CD4-positive, alpha-beta memory T cell (primary cell): ENCODE results near the gene DCST2. TPM values are rescaled to one million over a fixed set of nuclear protein-coding genes. Genes with fewer than 3 reads are reported as not detected.
A peak's percentile ranks its signal among the peaks of the same experiment; 100 is the strongest.

Source experiments
- CTCF ChIA-PET: fragments of 350-600 bp; sonication (Branson Sonifier 250); formaldehyde crosslinking; loops from one replicate; lab custom pipeline; 2021; ENCODE audit warnings: inconsistent platforms; ENCODE audit not compliant: partially characterized antibody; lab: Charles Lee
- POLR2A ChIA-PET: fragments of 350-600 bp; sonication (Branson Sonifier 250); formaldehyde crosslinking; loops from one replicate; lab custom pipeline; 2021; ENCODE audit not compliant: partially characterized antibody; lab: Charles Lee
- DNase-seq, 5 donors: peaks; one replicate each; pipeline versions ENCODE4 v3.0.0 to v3.0.0-alpha.2; 2020 to 2022; ENCODE audit warnings: mixed read lengths in 1 of 5
- H3K27ac ChIP-seq: one replicate; pipeline ENCODE4 v1.7.0; 2013; ENCODE audit warnings: low read depth, low read length
- H3K27me3 ChIP-seq: 2 replicates; pipeline ENCODE4 v1.7.0; 2013; ENCODE audit warnings: mild to moderate bottlenecking, low read length, moderate library complexity; ENCODE audit not compliant: insufficient read depth
- H3K36me3 ChIP-seq: 2 replicates; pipeline ENCODE4 v1.7.0; 2013; ENCODE audit warnings: mild to moderate bottlenecking, low read length, moderate library complexity; ENCODE audit not compliant: insufficient read depth
- H3K4me1 ChIP-seq: 2 replicates; pipeline ENCODE4 v1.7.0; 2013; ENCODE audit warnings: mild to moderate bottlenecking, low read length, moderate library complexity; ENCODE audit not compliant: insufficient read depth
- H3K4me3 ChIP-seq, 2 donors: one replicate each; pipeline ENCODE4 v1.7.0; 2013; ENCODE audit warnings: low read length in 2 of 2, mild to moderate bottlenecking in 1 of 2
- H3K9me3 ChIP-seq, 2 donors: one replicate each; pipeline ENCODE4 v1.7.0; 2013; ENCODE audit warnings: low read length in 2 of 2, control low read depth in 1 of 2; ENCODE audit not compliant: control insufficient read depth in 1 of 2
- H3K27ac Mint-ChIP-seq, 7 donors: one replicate each; pipeline ENCODE4 v1.8.0; 2020 to 2021; ENCODE audit warnings: mixed read lengths in 7 of 7, mild to moderate bottlenecking in 6 of 7, inconsistent platforms in 3 of 7, moderate library complexity in 3 of 7
- H3K27me3 Mint-ChIP-seq, 2 donors: one replicate each; pipeline ENCODE4 v1.8.0; 2020 to 2021; ENCODE audit warnings: mixed read lengths in 2 of 2
- H3K36me3 Mint-ChIP-seq, 2 donors: one replicate each; pipeline ENCODE4 v1.8.0; 2020 to 2021; ENCODE audit warnings: mixed read lengths in 2 of 2, inconsistent platforms in 1 of 2, mild to moderate bottlenecking in 1 of 2
- H3K4me1 Mint-ChIP-seq, 4 donors: one replicate each; pipeline ENCODE4 v1.8.0; 2020 to 2021; ENCODE audit warnings: mixed read lengths in 4 of 4, mild to moderate bottlenecking in 1 of 4
- H3K4me3 Mint-ChIP-seq, 8 donors: one replicate each; pipeline ENCODE4 v1.8.0; 2020 to 2021; ENCODE audit warnings: mixed read lengths in 8 of 8, mild to moderate bottlenecking in 7 of 8, moderate library complexity in 6 of 8, inconsistent platforms in 3 of 8
- H3K9me3 Mint-ChIP-seq, 8 donors: one replicate each; pipeline ENCODE4 v1.8.0; 2020 to 2021; ENCODE audit warnings: mixed read lengths in 8 of 8, mild to moderate bottlenecking in 5 of 8, inconsistent platforms in 3 of 8, moderate library complexity in 1 of 8
- intact Hi-C: fragments of 100-400 bp; cut with micrococcal nuclease; formaldehyde crosslinking; loops from one replicate; pipeline ENCODE4 v1.15.1; 2023
- polyA plus RNA-seq, 2 donors: library from polyadenylated mRNA; unstranded; fragments of 300-500 nt; fragmentation: Illumina TruSeq; gene quantifications; one replicate each; pipeline ENCODE4 v1.2.3, GENCODE V29; 2021
- total RNA-seq, 2 experiments: library from RNA; stranded (reverse); gene quantifications; one replicate each; pipeline ENCODE4 v1.2.3, GENCODE V29; 2021

Gene DCST2
- total and polyA plus RNA-seq, 4 experiments from 2014 or later, result 4.0 to 4.1 TPM; not detected in 2

- H3K27ac Mint-ChIP-seq, result peak overlapping the region; percentile 62 to 97 (median 94)
- peak in 2 of 5 donors; percentile 19 to 41 for DNase-seq
- H3K4me3 ChIP-seq, result peak overlapping the region; percentile 4 to 20
- CTCF ChIA-PET, result interaction anchor here (0.7 to 18.7 kb wide), 8 partner anchors 9 to 452 kb away, joined by 3 to 381 read pairs (median 3); partner anchors contain the start of genes CKS1B, FLAD1, LENEP and PBXIP1
- no peaks in the 10 kb centered on the region for H3K9me3 ChIP-seq
- peaks cover 39 to 93% (median 62%) of the 10 kb centered on the region in 4 donors for H3K4me1 Mint-ChIP-seq
- H3K4me1 ChIP-seq, result peaks cover 91% of the 10 kb centered on the region
- peaks cover 8% of the 10 kb centered on the region for H3K36me3 ChIP-seq
- intact Hi-C loops, result no loop called here
- peaks cover 9 to 41% of the 10 kb centered on the region in 2 donors for H3K36me3 Mint-ChIP-seq
- peaks cover 0 to 3% (median 0%) of the 10 kb centered on the region in 8 donors for H3K9me3 Mint-ChIP-seq
- no peaks in the 10 kb centered on the region for H3K27me3 ChIP-seq
- H3K27me3 Mint-ChIP-seq, result no peaks in the 10 kb centered on the region
- peak overlapping the region; percentile 86 for H3K27ac ChIP-seq
- peak overlapping the region; percentile 72 to 98 (median 88) for H3K4me3 Mint-ChIP-seq
- POLR2A ChIA-PET, result interaction anchor here (1.0 to 38.9 kb wide), 10 partner anchors 10 to 76 kb away, joined by 3 to 1543 read pairs (median 6); partner anchors contain the start of genes ADAM15, CKS1B, FLAD1 and LENEP
Measured at GRCh38 chr1:155012026-155012546, 21.5 kb downstream of the DCST2 start.

GRCh38 chr1:155011437-155012025, 22.1 kb downstream of the DCST2 start:
- intact Hi-C loops, result no loop called here
- Histone ChIP-seq H3K36me3 (peaks cover 4% of the 10 kb centered on the region), H3K4me1 (peaks cover 91% of the 10 kb centered on the region), H3K27me3 (no peaks in the 10 kb centered on the region), H3K27ac (peak overlapping the region; percentile 86), H3K4me3 (peak overlapping the region; percentile 76 to 85), H3K9me3 (no peaks in the 10 kb centered on the region)
- CTCF ChIA-PET, result interaction anchor here (1.2 to 18.7 kb wide), 5 partner anchors 9 to 75 kb away, joined by 3 to 381 read pairs (median 3); partner anchors contain the start of genes LENEP, PBXIP1, PMVK and ZBTB7B
- DNase-seq, result peak in 1 of 5 donors; percentile 40
- no peaks in the 10 kb centered on the region for H3K27me3 Mint-ChIP-seq
- H3K4me3 Mint-ChIP-seq, result peak overlapping the region; percentile 90 to 98 (median 96)
- POLR2A ChIA-PET, result interaction anchor here (0.6 to 38.9 kb wide), 9 partner anchors 10 to 557 kb away, joined by 3 to 1543 read pairs (median 6); partner anchors contain the start of genes ADAM15, CKS1B, FLAD1 and LENEP
- peaks cover 9 to 42% of the 10 kb centered on the region in 2 donors for H3K36me3 Mint-ChIP-seq
- H3K27ac Mint-ChIP-seq, result peak overlapping the region; percentile 62 to 96 (median 90)
- H3K9me3 Mint-ChIP-seq, result peaks cover 0 to 3% (median 0%) of the 10 kb centered on the region in 8 donors
- H3K4me1 Mint-ChIP-seq, result peaks cover 42 to 93% (median 62%) of the 10 kb centered on the region in 4 donors

- CTCF ChIA-PET, result interaction anchor here (1.0 to 18.7 kb wide), 5 partner anchors 9 to 74 kb away, joined by 3 to 381 read pairs (median 3); partner anchors contain the start of genes LENEP, PBXIP1, PMVK and ZBTB7B
Measured at GRCh38 chr1:155011004-155011416, 22.6 kb downstream of the DCST2 start.

GRCh38 chr1:155010211-155010918, 23.2 kb downstream of the DCST2 start:
- H3K27ac ChIP-seq, result peak overlapping the region; percentile 86
- H3K9me3 Mint-ChIP-seq, result peaks cover 0 to 3% (median 0%) of the 10 kb centered on the region in 8 donors
- peaks cover 91% of the 10 kb centered on the region for H3K4me1 ChIP-seq
- no peaks in the 10 kb centered on the region for H3K9me3 ChIP-seq
- POLR2A ChIA-PET, result interaction anchor here (0.6 to 38.9 kb wide), 8 partner anchors 9 to 1043 kb away, joined by 3 to 1543 read pairs (median 3); partner anchors contain the start of genes CKS1B, FLAD1, KRTCAP2 and LENEP
- CTCF ChIA-PET, result interaction anchor here (1.0 to 18.7 kb wide), 5 partner anchors 10 to 74 kb away, joined by 3 to 381 read pairs (median 3); partner anchors contain the start of genes LENEP, PBXIP1, PMVK and ZBTB7B
- no peaks in the 10 kb centered on the region for H3K27me3 Mint-ChIP-seq
- intact Hi-C loops, result loop anchor here (1.0 kb wide), 1 partner anchor 8 kb away; the partner anchor contains the start of gene ZBTB7B
- H3K27ac Mint-ChIP-seq, result peak overlapping the region; percentile 90 to 96 (median 93)
- DNase-seq, result peak in 2 of 5 donors; percentile 56 to 57
- no peaks in the 10 kb centered on the region for H3K27me3 ChIP-seq
- H3K4me1 Mint-ChIP-seq, result peaks cover 42 to 93% (median 62%) of the 10 kb centered on the region in 4 donors
- H3K36me3 ChIP-seq, result no peaks in the 10 kb centered on the region
- peak overlapping the region; percentile 90 to 98 (median 96) for H3K4me3 Mint-ChIP-seq
- peaks cover 4 to 31% of the 10 kb centered on the region in 2 donors for H3K36me3 Mint-ChIP-seq
- peak overlapping the region; percentile 76 to 85 for H3K4me3 ChIP-seq

More at GRCh38 chr1:155011004-155011416, 22.6 kb downstream of the DCST2 start:
- H3K27me3 ChIP-seq, result no peaks in the 10 kb centered on the region
- peak overlapping the region; percentile 86 for H3K27ac ChIP-seq
- H3K4me1 Mint-ChIP-seq, result peaks cover 42 to 93% (median 62%) of the 10 kb centered on the region in 4 donors
- peak overlapping the region; percentile 15 to 96 (median 86) for H3K27ac Mint-ChIP-seq
- peaks cover 91% of the 10 kb centered on the region for H3K4me1 ChIP-seq
- no peaks in the 10 kb centered on the region for H3K9me3 ChIP-seq
- peaks cover 8 to 36% of the 10 kb centered on the region in 2 donors for H3K36me3 Mint-ChIP-seq
- H3K4me3 ChIP-seq, result peak overlapping the region; percentile 76 to 85
- POLR2A ChIA-PET, result interaction anchor here (0.6 to 38.9 kb wide), 6 partner anchors 10 to 557 kb away, joined by 3 to 1543 read pairs (median 4); partner anchors contain the start of genes CKS1B, FLAD1, KRTCAP2 and PBXIP1
- H3K9me3 Mint-ChIP-seq, result peaks cover 0 to 3% (median 0%) of the 10 kb centered on the region in 8 donors
- no peaks in the 10 kb centered on the region for H3K27me3 Mint-ChIP-seq
- H3K36me3 ChIP-seq, result no peaks in the 10 kb centered on the region
- peak overlapping the region; percentile 90 to 98 (median 96) for H3K4me3 Mint-ChIP-seq
- no peak for DNase-seq
- intact Hi-C loops, result no loop called here

GRCh38 chr1:155009742-155010141, 23.8 kb downstream of the DCST2 start:
- H3K27me3 Mint-ChIP-seq, result no peaks in the 10 kb centered on the region
- peak overlapping the region; percentile 86 for H3K27ac ChIP-seq
- CTCF ChIA-PET, result interaction anchor here (18.7 kb wide), 1 partner anchor 11 kb away, joined by 381 read pairs; the partner anchor contains the start of genes LENEP and ZBTB7B

GRCh38 chr1:155009221-155009711, 24.3 kb downstream of the DCST2 start:
- DNase-seq, result peak in 2 of 5 donors; percentile 30 to 64
- peak overlapping the region; percentile 86 for H3K27ac ChIP-seq

More at GRCh38 chr1:155009742-155010141, 23.8 kb downstream of the DCST2 start:
- Histone ChIP-seq H3K36me3 (no peaks in the 10 kb centered on the region), H3K27me3 (no peaks in the 10 kb centered on the region), H3K4me3 (peak overlapping the region; percentile 76 to 85), H3K4me1 (peaks cover 91% of the 10 kb centered on the region), H3K9me3 (no peaks in the 10 kb centered on the region)
- peak in 1 of 5 donors; percentile 32 for DNase-seq
- Mint-ChIP-seq H3K27ac (peak overlapping the region; percentile 90 to 96 (median 93)), H3K4me3 (peak overlapping the region; percentile 90 to 98 (median 96)), H3K9me3 (peaks cover 0 to 3% (median 0%) of the 10 kb centered on the region in 8 donors), H3K36me3 (peaks cover 4 to 30% of the 10 kb centered on the region in 2 donors), H3K4me1 (peaks cover 45 to 97% (median 63%) of the 10 kb centered on the region in 4 donors)
- POLR2A ChIA-PET, result interaction anchor here (0.6 to 38.9 kb wide), 9 partner anchors 7 to 1043 kb away, joined by 3 to 1543 read pairs (median 4); partner anchors contain the start of genes CKS1B, FLAD1, KRTCAP2 and LENEP
- intact Hi-C loops, result loop anchor here (1.0 kb wide), 1 partner anchor 7 kb away; the partner anchor contains the start of gene ZBTB7B

More at GRCh38 chr1:155009221-155009711, 24.3 kb downstream of the DCST2 start:
- peak overlapping the region; percentile 90 to 96 (median 94) for H3K27ac Mint-ChIP-seq
- POLR2A ChIA-PET, result interaction anchor here (1.1 to 38.9 kb wide), 8 partner anchors 8 to 1042 kb away, joined by 3 to 1543 read pairs (median 14); partner anchors contain the start of genes CKS1B, FLAD1, LENEP and PBXIP1
- H3K4me1 Mint-ChIP-seq, result peaks cover 48 to 97% (median 64%) of the 10 kb centered on the region in 4 donors
- no peaks in the 10 kb centered on the region for H3K27me3 Mint-ChIP-seq
- Histone ChIP-seq H3K4me3 (peak overlapping the region; percentile 76 to 85), H3K36me3 (no peaks in the 10 kb centered on the region), H3K27me3 (no peaks in the 10 kb centered on the region), H3K9me3 (no peaks in the 10 kb centered on the region), H3K4me1 (peaks cover 91% of the 10 kb centered on the region)
- H3K36me3 Mint-ChIP-seq, result peaks cover 2 to 35% of the 10 kb centered on the region in 2 donors
- CTCF ChIA-PET, result interaction anchor here (0.9 to 18.7 kb wide), 2 partner anchors 10 to 449 kb away, joined by 3 to 381 read pairs; partner anchors contain the start of genes LENEP and ZBTB7B
- peak overlapping the region; percentile 90 to 98 (median 96) for H3K4me3 Mint-ChIP-seq
- peaks cover 0 to 3% (median 0%) of the 10 kb centered on the region in 8 donors for H3K9me3 Mint-ChIP-seq
- intact Hi-C loops, result no loop called here
